Gastroesophageal sphincter (tissue), 4 donors: Measurements from ENCODE around the gene NEK8. TPM values are rescaled to one million over a fixed set of nuclear protein-coding genes. Genes with fewer than 3 reads are reported as not detected.

ENCODE experiments used
- ATAC-seq: fragments of 150-250 bp; one replicate; pipeline ENCODE4 v1.9.1; 2016; ENCODE audit warnings: mild to moderate bottlenecking, moderate library complexity
- H3K27ac ChIP-seq, 4 donors: fragments of 200-600 bp; sonication (generic) in 3 of 4; 1 replicate in 3 of 4; 2 replicates in 1 of 4; pipeline ENCODE4 v1.5.1; 2016 to 2019
- H3K27me3 ChIP-seq: fragments of 200-600 bp; sonication (generic); one replicate; pipeline ENCODE4 v1.5.1; 2019
- H3K36me3 ChIP-seq, 2 donors: fragments of 200-600 bp; sonication (generic); one replicate each; pipeline ENCODE4 v1.5.1; 2019; ENCODE audit warnings: control low read depth in 1 of 2
- H3K4me1 ChIP-seq, 3 donors: fragments of 200-600 bp; sonication (generic); 1 replicate in 2 of 3; 2 replicates in 1 of 3; pipeline ENCODE4 v1.5.1; 2016 to 2019; ENCODE audit warnings: control low read depth in 2 of 3
- H3K4me3 ChIP-seq, 2 donors: fragments of 200-600 bp; sonication (generic); one replicate each; pipeline ENCODE4 v1.5.1; 2019; ENCODE audit warnings: mild to moderate bottlenecking in 1 of 2, moderate library complexity in 1 of 2
- H3K9me3 ChIP-seq, 3 donors: fragments of 200-600 bp; sonication (generic); one replicate each; pipeline ENCODE4 v1.5.1; 2017 to 2019; ENCODE audit warnings: control low read depth in 2 of 3
- EP300 ChIP-seq: sonication (generic); formaldehyde crosslinking; IDR thresholded peaks from one replicate; pipeline ENCODE4 v1.6.1; 2017; ENCODE audit warnings: antibody characterized with exemption, mild to moderate bottlenecking
- POLR2A ChIP-seq, 2 donors: fragments of 450-650 bp; IDR thresholded peaks; one replicate each; pipeline ENCODE4 v1.6.1; 2017; ENCODE audit warnings: antibody characterized with exemption in 2 of 2, mild to moderate bottlenecking in 2 of 2, moderate library complexity in 1 of 2
- POLR2AphosphoS5 ChIP-seq: sonication (generic); formaldehyde crosslinking; IDR thresholded peaks from one replicate; pipeline ENCODE4 v1.6.1; 2017; ENCODE audit warnings: antibody characterized with exemption
- WGBS, 2 donors: methylation state at CpG; one replicate each; pipeline ENCODE4 v1.1.5; 2018; ENCODE audit warnings: low coverage in 1 of 2; 5-methylcytosine and 5-hydroxymethylcytosine counted together
- total RNA-seq, 4 donors: library from RNA; depleted of rRNA; stranded (reverse); fragments of >200 nt; gene quantifications; one replicate each; pipeline ENCODE4 v1.1.0, GENCODE V29; 2016
- TF ChIP-seq, protein P1 (sequence below), 4 experiments: fragments of 200-600 bp in 2 of 4; fragments of 450-650 bp in 2 of 4; sonication (generic) in 1 of 4; IDR thresholded peaks; one replicate each; pipeline ENCODE4 v1.5.1; 2017 to 2019; ENCODE audit warnings: antibody characterized with exemption in 4 of 4, mild to moderate bottlenecking in 2 of 4, moderate library complexity in 2 of 4

NEK8 gene
- total RNA-seq, 4 donors from 2014 or later, result 0.94 to 2.0 (median 1.8) TPM; not detected in 1

DNA sequence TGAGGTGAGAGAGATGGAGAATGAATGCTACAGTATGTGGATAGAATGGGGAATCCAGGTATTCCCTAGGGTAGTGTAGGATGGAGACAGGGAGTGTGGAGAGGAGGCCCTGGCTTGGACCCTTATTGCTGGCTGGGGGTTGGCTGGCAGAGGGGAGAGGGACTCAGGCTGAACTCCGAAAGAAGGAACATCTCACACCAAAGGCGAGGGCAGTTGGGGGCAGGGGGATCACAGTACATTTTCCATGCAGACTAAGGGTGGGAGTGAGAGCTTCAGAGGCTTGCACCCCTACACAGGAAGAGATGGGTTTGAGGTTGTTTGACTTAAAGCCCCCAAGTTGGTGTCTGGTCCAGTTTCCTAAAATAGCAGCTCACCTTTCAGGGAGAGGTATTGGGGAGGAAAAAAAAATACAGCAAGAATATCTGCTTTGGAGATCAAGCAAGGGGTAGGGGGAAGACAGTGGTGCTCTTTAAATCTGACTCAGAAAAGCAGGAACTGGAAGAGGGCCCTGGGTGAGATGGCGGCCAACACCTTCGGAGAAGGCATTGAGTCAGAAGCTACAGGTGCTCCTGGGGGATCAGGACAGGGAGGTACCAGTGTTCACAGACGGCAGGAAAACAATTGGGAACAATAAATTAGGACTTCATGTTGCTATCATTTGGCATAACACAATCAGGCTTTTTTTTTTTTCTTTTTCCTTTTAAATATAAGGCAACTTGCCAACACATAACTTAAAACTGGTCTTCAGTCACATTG is 27.6 kb downstream of the NEK8 start:
- 71 to 72% methylated on average over 3 to 5 of the region's 5 CpGs for WGBS, 2 donors
- H3K27me3 ChIP-seq, result no peaks in the 10 kb centered on the region
- H3K4me3 ChIP-seq, result no peak overlapping the region
- no peaks in the 10 kb centered on the region for H3K9me3 ChIP-seq
- no peak overlapping the region for H3K27ac ChIP-seq
- peaks cover 0 to 48% of the 10 kb centered on the region in 2 donors for H3K36me3 ChIP-seq
- TF ChIP-seq EP300, result no peak
- peaks cover 0 to 10% (median 6%) of the 10 kb centered on the region in 3 donors for H3K4me1 ChIP-seq
- ATAC-seq, result no peak

DNA sequence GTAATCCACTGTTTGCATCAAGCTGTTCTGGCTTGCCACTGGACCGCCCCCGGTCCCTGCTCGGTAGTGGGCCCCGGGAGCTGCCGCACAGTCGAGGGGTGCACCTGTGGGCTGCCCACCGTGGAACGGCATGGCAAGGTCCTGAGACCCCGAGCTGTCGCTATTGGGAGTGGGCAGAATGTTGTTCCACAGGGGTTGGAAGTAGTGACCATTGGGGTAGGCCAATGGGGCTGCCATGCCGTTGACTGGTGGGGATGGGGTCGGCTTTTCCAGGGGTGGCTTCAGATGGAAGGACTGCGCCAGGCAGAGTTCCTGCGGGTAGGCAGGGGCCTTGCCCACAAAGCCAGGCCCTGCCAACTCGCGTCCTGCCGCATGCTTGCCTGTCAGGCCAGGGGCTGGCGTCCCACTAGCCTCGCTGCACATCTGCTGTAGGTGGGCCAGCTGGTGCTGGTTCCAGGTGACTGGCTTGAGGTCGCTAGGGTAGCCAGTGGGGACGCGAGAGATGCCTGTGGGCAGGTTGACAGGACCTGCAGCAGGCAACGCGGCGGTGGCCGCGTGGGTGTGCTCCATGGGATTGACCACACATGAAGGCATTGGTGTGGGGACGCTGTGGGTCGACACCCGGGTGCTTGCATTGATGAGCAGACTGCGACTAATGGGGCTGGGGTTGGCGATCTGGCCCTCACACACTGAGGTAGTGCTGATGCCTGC is 30.0 kb downstream of the NEK8 start:
- H3K27ac ChIP-seq, result no peak overlapping the region
- no peaks in the 10 kb centered on the region for H3K9me3 ChIP-seq
- no peak for TF ChIP-seq POLR2A (IDR thresholded peaks at IDR 0.05)
- TF ChIP-seq POLR2AphosphoS5, result no peak
- TF ChIP-seq, protein P1, sequence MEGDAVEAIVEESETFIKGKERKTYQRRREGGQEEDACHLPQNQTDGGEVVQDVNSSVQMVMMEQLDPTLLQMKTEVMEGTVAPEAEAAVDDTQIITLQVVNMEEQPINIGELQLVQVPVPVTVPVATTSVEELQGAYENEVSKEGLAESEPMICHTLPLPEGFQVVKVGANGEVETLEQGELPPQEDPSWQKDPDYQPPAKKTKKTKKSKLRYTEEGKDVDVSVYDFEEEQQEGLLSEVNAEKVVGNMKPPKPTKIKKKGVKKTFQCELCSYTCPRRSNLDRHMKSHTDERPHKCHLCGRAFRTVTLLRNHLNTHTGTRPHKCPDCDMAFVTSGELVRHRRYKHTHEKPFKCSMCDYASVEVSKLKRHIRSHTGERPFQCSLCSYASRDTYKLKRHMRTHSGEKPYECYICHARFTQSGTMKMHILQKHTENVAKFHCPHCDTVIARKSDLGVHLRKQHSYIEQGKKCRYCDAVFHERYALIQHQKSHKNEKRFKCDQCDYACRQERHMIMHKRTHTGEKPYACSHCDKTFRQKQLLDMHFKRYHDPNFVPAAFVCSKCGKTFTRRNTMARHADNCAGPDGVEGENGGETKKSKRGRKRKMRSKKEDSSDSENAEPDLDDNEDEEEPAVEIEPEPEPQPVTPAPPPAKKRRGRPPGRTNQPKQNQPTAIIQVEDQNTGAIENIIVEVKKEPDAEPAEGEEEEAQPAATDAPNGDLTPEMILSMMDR (IDR thresholded peaks at IDR 0.05), result no peak
- TF ChIP-seq EP300, result no peak
- H3K4me1 ChIP-seq, result peaks cover 0 to 23% (median 7%) of the 10 kb centered on the region in 3 donors
- peaks cover 0 to 48% of the 10 kb centered on the region in 2 donors for H3K36me3 ChIP-seq
- H3K4me3 ChIP-seq, result no peak overlapping the region
- H3K27me3 ChIP-seq, result no peaks in the 10 kb centered on the region
- no peak for ATAC-seq
- 100% methylated on average over 4 of the region's 32 CpGs; no CpG with 5 or more reads in 1 of the 2 donors for WGBS, 2 donors

DNA sequence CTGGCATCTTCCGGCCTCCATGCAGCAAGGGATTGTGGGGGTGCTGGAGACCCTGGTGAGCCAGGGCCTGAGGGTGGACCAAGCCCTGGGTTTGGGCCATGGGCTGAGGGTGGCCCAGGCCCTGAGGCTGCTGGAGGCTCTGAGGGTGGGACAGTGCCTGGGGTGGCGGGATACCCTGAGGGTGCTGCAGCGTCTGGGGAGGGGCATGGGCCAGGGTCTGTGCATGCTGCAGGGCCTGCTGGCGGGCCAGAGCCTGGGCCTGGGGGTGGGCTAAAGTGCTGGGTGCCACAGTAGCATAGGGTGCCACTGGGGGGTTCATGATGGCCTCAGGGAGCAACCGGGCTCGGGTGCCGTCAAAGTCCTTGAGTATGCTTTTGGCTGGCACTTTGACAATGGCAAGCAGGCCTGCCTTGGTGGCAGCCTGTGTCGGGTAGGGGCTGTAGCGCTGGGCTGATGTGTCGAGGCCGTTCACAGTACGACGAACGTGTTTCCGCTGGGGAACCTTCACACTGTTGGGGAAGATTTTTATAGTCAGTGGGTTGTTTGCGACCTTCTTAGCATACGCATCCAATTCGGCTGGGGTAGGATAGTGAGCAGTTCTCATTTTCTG is 30.8 kb downstream of the NEK8 start:
- Histone ChIP-seq H3K4me1 (peaks cover 0 to 28% (median 7%) of the 10 kb centered on the region in 3 donors), H3K36me3 (peaks cover 0 to 50% of the 10 kb centered on the region in 2 donors), H3K27ac (no peak overlapping the region), H3K4me3 (no peak overlapping the region), H3K27me3 (no peaks in the 10 kb centered on the region), H3K9me3 (no peaks in the 10 kb centered on the region)
- 94 to 100% methylated on average over 2 to 6 of the region's 18 CpGs for WGBS, 2 donors
- TF ChIP-seq POLR2A (IDR thresholded peaks at IDR 0.05), result no peak
- ATAC-seq, result no peak

DNA sequence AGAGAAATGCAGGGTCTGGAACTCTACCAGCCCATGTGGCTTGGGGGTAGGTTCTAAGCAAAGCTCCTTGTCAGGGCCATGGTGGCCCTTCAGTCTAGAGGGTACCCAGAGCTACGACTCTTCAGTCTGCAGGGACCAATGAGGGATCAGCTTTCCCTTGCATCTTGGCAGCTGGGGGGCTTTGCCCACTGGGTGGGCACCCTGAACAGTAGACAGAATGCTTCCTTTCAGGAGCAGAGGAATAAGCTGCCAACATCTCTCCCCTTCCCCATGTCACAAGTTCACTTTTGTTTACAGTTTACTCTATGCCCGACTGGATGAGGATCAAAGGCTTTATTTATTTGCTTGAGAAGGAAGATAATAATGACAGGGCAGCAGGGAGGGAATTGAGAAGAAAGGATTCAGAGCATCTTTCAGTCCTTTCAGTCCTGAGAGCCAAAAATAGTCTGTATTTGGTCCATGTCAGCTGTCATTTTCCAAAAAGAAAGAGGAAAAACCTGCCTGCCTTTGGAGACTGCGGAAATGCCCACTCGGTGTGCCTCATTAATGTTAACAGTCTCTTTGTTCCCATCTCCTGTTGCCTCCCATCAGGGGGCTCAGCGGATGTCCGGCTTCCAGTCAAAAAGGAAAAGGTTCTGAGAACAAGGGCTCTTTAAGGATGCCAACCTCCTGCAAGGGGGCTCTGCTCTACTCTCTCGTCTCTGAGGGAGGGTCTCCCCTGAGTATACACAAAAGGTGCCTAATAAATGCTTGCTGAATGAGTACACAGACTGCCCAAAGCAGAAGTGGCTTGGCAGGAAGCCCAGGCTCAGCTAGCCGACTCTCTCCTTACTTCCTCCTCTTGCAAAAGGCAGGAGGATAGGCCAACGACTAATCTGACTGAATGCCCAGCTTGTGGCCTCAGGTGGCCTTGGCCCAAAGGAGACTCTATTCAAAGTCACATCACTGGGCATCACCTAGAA is 32.3 kb downstream of the NEK8 start:
- no peak for ATAC-seq
- 38 to 52% methylated on average over 7 of the region's 9 CpGs for WGBS, 2 donors
- no peaks in the 10 kb centered on the region for H3K9me3 ChIP-seq
- peaks cover 0 to 65% of the 10 kb centered on the region in 2 donors for H3K36me3 ChIP-seq
- peaks cover 0 to 28% (median 7%) of the 10 kb centered on the region in 3 donors for H3K4me1 ChIP-seq
- TF ChIP-seq, protein P1 (IDR thresholded peaks at IDR 0.05), result no peak
- TF ChIP-seq POLR2AphosphoS5 (no peak), EP300 (no peak), POLR2A (IDR thresholded peaks at IDR 0.05) (no peak)
- no peaks in the 10 kb centered on the region for H3K27me3 ChIP-seq
- peak overlapping the region in 3 of 4 donors; percentile 4 to 20 (median 7) for H3K27ac ChIP-seq
- H3K4me3 ChIP-seq, result no peak overlapping the region

DNA sequence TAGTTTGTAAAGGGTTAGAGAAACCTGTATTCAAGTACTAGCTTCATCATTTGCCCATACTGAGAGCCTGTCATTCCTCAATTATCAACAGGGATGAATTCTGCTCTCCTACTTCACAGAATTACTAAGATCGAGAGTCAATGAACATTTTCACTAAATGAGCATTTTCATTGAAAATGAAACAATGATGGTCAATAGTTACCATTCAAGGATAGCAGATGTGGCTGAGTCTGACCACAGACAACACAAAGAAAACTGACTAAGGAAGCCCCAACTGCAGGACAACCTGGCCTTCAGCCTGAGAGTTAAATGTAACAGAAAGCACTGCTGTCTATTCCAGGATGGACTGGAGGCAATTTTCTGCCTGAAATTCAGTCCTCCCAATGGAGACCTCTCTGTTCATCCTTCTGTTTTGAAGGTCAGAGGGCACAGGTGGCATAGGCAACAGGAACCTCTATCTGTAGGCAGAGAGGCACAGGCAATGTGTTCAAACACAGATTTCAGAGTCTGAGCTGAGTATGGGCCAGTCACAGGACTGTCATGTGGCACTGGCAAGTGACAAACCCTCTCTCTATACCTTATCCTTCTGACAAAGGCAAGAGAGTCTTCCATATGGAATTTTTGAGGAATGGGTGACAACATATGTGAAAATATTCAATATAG is 34.7 kb downstream of the NEK8 start:
- Histone ChIP-seq H3K9me3 (no peaks in the 10 kb centered on the region), H3K36me3 (peaks cover 0 to 57% of the 10 kb centered on the region in 2 donors), H3K27me3 (no peaks in the 10 kb centered on the region), H3K4me1 (peaks cover 0 to 28% (median 7%) of the 10 kb centered on the region in 3 donors), H3K4me3 (no peak overlapping the region), H3K27ac (no peak overlapping the region)
- WGBS, 2 donors, result 79 to 90% methylated on average over 1 of the region's 1 CpG
- no peak for TF ChIP-seq POLR2AphosphoS5
- TF ChIP-seq, protein P1 (IDR thresholded peaks at IDR 0.05), result no peak
- no peak for TF ChIP-seq POLR2A (IDR thresholded peaks at IDR 0.05)
- no peak for TF ChIP-seq EP300
- peak; percentile 18 for ATAC-seq
